Stimulated activated CD8-positive, alpha-beta memory T cell treated with anti-CD3 and anti-CD28 coated beads, Interleukin-12 subunit alpha, Interleukin-12 subunit beta, amount 100 ng/mL, for 24 hours (primary cell): ENCODE results near the gene IKZF2.

Experiments
- DNase-seq: peaks from one replicate; pipeline ENCODE4 v3.0.0-alpha.2; 2020; ENCODE audit errors: extremely low read depth

Gene IKZF2

DNA sequence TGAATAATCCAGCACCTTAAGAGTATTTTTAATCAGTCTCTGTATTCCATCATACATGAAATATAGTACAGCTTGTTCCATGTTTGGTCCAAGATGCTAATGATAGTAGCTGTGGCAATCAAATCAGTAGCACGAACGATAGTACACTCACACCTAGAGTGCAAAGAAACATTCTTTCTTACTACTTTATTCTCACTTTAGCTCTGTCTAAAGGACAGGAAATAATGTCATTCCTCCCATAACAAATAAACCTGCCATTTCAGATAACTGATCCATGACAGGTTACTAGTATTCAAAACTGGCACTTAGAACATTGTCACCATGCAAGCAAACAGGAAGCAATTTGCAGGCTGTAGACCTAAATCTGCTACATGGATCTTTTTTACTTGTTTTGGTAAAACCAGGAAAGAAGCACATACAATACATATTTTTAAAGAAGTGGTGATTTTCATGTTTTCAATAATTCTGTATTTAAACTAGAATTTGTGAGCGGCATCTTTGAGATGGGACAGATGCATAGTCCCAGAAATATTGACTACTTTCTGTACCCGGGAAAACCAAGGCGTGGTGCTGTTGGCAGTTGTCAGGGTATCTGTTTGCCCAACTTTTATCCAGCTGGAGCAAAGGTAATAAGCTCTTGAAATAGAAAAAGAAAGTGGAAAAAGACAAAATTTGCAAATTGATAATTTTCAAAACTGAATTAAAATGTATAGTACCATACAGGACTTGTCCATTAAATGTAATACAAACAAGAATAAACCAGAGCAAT, 49.5 kb downstream of the IKZF2 start:
- no peak for DNase-seq

DNA sequence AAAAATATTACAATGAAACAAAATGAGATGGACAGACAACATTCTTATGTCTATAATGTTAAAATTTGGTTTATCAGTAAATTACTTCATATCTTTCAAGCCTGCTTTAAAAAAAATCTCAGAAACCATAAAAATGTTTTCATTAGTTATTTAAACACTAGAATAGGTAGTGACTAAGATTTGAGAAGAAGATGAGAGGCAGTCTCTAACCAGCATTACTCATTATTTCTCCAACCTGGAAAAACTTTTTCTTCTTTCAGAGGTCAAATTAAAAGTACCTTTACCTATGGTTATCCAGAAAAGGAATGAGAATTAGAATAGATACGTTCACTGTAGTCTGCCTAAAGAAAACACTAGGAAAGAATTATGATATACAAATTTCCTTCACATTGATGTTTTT, 50.3 kb downstream of the IKZF2 start:
- no peak for DNase-seq

DNA sequence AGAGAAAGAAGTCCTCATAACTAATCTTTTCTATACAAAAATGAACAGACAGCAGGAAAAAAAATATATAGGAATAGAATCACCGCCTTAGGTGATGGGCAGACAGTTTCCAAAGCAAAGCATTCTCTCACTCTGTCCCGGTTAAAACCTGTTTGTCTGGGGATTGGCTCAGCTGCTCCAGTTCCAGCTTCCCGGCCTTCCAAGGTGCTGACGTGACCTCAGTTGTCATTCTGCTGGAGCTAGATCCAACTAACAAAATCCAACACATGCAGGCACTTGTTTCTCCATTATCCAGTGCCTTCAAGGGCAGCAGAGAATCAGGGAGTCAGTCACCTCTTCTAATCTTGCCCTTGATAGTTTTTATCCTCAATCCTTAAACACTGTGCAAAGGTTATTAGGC, 52.8 kb downstream of the IKZF2 start:
- no peak for DNase-seq

DNA sequence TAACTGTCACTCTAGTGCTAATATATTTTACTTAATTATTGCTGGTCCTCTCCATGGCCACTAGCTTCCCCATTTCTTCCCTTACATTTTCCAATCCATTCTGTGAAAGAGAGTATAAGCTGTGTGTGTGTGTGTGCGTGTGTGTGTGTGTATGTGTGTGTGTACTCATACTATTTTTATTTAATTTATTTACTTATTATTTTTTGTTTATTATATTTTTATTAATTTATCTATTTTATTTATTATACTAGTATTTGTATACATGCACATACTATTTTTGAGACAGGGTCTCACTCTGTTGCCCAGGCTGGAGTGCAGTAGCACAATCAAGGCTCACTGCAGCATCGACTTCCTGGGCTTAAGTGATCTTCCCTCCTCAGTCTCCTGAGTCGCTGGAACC, 59.6 kb downstream of the IKZF2 start:
- no peak for DNase-seq

DNA sequence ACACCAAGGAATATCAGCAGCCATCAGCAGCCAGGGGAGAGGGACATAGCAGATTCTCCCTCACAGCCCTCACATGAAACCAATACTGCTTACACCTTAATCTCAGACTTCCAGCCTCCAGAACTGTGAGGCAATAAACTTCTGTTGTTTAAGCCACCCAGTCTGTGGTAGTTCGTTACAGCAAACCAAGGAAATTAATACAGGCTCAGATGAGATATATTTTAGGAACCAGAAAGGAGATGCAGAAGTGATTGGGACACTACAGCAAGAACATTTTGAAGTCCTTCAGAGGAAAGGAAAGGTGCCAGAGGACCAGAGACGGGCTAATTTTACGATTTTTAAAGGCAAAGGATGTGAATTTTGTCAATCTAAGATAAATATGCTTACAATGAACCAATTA, 60.6 kb downstream of the IKZF2 start:
- no peak for DNase-seq

DNA sequence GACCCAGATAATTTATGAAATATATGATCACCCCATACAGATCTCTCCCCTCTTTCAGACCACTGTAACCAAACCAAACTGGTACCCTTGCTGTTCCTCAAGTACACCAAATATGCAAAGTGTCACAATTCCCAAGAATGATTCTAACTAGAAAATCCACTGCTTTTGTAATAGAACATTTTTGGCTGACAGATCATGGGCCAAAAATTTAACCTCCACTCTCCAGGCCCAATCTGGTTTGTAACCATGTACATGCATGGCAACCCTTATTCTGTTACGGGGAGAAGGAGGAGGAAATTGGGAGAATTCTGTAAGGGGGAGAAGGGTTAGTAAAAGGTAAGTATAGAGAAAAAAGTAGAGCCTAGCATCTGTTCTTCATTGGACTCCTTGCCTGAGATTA, 62.0 kb downstream of the IKZF2 start:
- DNase-seq, result no peak

DNA sequence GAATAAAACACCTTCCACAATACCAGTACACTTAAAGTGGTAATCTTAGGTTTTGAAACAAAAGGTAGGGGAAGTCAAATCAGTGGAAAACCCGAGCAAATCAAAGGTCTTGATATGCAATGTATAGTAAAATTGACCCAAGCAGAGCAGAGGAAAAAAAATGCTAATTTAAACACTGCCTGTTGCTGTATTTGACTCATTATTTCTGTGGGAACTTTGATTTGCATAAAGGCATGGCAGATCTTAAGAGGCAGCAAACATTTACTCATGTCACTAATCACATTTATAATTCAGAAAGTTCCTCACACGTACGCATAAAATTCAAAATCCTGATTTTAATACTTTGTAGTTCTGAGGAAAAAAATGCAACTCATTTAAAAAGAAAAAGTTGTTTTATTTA, 64.4 kb downstream of the IKZF2 start:
- no peak for DNase-seq

DNA sequence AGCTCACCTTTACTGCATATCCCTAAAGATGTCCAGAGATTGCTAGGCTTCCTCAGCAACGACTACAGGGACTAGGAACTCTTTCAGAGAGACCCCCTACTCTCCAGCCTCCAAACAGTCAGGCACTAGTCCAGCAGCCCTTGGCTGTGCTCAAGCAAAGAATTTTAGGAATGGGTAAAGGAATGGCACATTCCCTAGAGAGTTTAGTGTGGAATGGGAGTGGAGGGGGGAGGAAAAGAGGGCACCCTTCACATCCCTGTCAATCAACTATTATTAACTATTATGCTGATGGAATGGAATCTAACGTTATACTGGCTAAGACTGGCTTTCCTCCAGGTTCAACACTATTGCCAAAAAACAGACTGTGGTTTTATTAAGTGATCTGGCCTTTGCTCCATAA, 64.8 kb downstream of the IKZF2 start:
- no peak for DNase-seq

DNA sequence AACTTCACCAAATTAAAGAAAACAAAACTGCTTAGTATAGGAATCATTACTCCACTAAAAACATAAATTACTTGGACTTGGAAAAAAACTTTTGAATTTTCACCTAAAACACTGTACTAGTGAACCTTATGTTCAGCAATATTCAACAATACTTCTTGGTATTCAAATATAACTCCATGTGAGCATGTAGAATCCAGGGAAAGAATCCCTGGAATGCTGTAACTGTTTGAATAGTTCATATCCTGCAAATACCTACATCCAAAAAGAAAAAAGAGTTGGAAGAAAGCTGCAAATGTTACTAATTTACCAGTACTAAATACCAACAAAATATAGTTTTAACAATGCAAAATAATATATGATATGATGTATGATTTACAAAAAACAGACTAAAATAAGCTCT, 65.4 kb downstream of the IKZF2 start:
- no peak for DNase-seq

DNA sequence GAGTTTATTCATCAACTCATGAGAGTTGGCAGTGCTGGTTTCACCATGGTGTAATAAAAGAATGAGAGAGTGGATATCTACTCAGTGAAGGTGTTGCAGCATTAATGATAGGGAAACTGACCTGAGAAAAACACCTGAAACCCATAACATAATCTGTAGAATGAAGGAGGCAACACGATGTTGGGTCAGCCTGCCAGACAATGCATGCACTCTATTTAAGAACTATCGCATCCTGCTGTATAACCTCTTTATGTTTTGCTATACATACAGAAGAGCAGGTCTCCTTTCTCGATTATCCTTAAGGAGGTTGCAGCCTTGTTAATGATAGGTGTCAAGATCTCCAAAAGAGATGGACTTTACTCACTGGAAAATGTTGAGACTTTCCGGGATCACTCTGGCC, 65.9 kb downstream of the IKZF2 start:
- DNase-seq, result no peak

DNA sequence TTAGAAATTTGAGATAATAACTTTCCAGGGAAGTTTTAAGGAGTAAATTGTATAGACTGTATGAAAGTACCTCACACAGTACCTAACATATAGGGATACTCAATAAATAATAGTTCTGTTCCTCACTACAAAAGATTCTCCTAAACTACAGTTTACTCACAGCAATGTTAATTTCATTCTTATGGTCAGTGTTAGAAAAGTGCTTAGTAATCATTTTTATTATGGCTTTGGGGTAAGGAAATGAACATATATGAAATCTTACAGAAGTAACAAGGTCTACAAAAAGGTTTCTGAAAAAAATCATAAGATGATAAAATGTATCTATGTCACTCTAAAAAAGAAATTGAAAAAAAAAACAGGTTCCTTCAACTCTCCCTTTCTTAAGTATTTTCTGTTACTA, 67.2 kb downstream of the IKZF2 start:
- no peak for DNase-seq

DNA sequence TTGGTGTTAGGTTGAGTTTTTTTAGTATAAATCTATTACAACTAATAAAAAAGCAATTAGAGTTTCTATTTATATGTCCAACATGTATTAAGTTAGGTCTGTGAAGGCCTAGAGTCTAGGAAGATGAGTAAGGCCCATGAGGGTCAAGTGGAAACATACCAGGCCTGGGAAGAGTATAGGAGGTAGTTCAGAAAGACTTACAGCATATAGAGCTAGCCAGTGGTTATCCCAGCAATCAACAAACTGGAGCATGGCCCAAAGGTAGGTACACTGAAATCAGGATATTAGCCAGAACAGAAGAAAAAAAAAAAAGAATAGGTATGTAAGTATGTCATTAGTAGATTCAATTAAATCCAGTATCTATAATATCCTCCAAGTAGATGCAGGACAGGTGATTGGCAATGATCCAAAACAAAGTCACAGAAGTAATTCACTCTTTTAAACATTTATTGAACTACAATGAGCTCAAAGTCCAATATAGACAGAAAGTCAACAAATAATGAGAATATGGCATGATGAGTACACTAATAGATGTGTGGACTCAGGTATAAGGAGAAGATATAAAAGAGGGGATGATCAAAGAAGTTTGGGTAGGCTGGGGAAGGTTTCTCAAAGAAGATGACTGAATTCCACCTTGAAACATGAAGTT, 70.3 kb downstream of the IKZF2 start:
- DNase-seq, result no peak

DNA sequence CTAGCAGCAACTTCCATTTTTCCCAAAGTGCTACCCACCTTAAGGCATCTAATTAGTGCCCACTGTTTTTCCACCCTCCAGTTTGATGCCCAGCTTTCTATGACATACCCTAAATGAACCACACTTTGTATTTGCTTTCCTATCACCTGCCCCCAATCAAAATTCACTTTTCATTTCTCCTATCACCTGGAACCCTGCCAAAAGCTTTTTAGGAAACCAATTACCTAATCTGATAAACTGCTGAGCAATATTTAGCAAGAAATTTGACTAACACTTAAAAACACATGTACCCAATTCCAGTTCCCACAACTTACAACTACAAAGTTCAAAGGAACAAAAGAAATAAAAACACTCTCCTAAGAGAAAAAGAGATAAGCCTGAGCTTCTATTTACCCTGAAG, 71.7 kb downstream of the IKZF2 start:
- DNase-seq, result no peak

DNA sequence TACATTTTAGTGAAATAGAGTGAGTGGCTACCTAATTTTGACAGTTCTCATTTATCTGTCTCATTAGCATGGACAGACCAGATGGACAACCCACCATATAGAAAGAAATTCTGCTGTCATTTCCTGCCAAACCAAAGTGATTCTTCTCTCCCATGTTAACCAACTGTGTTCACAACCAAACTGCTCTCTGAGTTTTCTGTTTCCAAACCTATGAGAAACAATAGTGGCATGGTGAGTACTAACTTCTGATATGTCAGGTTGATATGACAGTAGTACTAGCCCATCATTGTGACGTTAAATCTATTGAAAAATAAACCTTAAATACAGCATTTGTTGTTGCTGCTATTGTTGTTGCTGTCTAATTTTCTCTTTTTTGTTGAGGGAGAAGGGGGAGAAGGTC, 72.7 kb downstream of the IKZF2 start:
- no peak for DNase-seq

DNA sequence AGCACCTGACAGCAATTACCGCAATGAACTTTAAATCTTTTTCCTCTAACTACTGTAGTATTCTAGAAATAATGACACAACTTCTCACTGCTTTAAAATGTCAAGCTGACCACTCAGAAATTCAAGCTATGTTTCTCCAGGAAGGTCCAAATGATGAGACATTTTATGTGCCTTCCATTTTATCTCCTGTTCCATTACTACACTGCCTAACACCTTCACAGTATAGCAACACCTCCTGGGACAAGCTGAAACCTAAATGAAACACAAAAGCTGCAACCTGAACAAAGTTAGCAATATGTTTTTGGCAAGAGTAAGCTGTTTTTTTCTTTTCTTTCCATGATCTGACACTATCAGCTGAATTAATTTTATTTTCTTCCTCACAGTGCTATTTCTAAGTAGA, 81.9 kb downstream of the IKZF2 start:
- no peak for DNase-seq

DNA sequence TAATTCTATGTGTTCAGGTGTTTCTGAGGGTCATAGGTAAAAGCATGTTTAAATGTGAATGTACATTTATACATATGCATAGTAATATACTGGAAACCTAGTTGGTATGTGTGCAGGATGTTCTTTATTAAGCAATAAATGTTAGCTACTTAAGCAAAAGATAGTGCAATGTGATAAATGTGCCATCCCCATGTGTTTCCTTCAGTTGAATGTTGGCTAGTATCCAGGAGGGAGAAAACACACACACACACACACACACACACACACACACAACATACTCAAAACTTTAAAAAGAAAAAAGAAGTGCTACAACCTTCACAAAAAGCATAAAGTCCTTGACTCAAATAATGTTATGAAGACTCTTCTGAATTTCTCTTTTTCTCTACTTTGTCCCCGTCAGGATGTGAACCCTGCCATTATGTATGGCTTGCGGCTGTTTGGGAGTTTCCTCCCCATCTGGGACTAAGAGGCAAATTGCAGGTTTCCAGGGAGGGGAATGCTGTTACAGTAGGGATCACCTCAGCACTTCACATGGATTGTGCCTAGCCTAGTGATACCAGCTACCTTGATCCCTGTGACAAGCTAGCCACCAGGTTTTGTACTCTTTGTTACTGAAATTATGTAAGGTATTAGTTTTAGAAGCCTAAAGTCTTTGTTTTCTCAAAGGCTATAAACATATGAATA, 82.6 kb downstream of the IKZF2 start:
- DNase-seq, result no peak

DNA sequence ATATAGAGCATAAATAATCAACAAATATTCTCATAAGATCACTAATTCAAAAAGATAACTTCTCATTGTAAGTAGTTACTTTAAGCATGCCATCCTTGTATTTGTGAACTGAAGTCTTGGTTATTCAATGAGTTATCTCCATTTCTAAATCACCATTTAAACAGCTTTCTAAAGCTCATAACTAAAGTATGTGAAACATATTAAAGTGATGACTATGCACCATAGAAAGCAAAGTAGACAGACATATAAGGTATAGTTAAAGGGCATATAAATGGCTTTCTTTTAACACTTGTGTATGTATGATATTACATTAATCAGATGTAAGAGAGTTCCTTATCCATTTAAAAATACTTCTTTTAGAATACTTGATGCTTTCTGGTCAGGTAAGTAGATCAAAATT, 83.5 kb downstream of the IKZF2 start:
- no peak for DNase-seq

DNA sequence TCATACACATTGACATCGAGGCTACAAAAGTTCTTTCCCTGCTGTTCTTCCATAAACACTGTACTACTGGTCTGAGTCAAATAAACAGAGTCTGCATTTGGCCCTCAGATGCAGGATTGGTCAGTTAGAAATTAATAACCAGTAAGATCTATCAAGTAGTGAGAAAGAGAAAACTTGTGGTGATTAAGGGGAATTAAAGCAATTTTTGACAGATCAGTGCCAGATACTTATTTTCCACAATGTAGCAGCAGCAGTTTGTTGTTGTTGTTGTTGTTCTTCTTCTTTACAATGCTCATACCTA, 85.0 kb downstream of the IKZF2 start:
- DNase-seq, result no peak

DNA sequence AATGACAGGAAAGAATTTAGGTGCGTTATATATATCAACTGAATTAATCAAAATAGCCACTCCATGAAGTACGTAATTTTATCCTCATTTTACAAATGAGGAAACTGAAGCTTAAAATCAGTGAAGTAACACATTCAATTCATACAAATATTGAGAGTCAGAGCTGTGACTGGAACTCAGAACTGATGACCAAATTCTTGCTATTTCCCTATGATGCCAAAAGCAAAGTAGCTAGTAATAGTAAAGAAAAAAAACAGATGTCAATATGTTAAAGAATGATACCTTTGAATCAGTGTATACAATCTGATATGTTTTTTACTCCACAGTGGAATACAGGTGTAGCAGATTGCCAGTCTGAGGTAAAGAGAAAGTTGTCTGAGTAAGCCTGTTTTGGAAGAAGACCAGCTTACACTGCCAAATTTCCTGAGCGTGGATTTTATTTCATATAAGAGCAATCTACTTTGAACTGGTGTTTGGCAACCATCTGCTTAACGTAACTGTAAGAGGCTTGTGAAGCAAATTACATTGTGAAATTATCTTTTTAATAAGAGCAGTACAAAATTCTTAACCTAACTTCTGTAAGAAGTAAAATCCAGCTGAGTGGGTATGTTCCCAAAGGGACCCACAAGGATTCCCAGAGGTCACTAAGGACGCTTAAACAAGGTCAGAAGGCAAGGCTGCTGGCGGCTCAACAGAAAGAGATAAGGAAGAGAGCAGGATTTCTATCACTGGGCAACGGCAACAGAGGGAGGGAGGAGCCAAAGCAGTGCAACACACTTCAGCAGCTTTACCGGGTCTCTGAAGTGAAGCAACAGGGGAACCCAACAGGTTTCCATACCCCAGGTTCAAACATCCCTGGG, 85.6 kb downstream of the IKZF2 start:
- no peak for DNase-seq

DNA sequence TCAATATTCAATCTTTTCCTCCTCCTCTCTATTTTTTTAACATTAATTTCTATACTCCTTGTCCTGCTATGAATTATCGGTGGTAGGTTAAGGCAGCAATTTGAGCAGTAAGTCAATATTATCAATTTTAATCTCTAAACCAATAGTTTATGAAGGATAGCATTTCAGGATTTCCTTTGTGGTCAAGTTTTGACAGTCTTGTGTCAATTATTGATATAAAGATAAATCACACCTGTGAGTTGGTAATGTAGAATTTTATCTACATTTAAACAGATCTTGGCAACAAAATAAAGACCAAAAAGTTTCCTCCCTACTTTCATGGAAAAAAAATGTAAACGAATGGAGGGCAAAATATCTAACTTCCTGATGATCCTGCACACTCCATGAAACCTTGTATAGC, 87.3 kb downstream of the IKZF2 start:
- no peak for DNase-seq

DNA sequence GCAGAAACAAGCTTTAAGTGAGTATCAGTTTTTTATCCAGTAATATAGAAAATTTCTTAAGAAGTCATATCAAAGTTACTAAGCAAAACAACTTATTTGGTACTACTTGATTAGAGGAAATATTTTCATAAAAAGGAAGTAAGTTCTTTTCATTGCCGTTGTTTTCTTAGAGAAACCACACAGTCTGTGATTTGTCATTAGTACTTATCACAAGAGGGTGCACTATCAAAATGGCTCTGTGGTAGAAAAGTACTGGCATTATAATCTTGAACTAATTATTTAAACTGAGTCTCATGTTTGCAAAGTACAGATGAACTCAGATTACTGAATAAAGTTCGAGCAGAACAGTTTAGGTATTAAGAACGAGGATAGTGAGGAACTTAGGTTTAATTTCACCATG, 93.4 kb downstream of the IKZF2 start:
- DNase-seq, result no peak

DNA sequence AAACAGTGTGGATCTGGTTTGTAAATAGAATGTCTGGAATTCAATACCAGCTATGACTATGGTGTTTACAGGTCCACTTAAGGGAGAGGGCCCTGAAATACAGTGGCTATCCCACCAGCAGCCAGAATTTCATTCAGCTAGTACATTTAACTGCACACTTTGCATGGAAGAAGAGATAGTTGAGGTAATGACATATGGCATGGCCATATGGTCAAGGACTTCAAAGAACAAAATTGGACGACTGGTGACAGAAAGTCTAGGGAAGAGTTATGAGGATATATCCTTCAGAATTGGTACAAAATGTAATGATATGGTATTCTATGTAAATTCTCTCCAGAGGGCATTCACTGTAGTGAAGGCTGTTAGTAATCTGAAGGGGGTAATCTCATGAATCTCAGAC, 105.0 kb downstream of the IKZF2 start:
- DNase-seq, result no peak

DNA sequence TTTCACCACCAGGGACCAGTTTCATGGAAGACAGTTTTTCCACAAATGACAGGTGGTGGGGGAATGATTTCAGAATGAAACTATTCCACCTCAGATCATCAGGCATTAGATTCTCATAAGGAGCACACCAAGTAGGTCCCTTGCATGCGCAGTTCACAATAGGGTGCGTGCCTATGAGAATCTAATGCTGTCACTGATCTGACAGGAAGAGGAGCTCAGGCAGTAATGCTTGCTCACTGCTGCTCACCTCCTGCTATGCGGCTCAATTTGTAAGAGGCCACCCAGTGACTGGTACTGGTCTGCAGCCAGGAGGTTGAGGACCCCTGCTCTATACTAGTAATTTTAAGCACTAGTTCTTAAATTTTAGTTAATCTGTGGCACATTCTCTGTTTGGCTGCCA, 107.8 kb downstream of the IKZF2 start:
- DNase-seq, result no peak
